Endothelial cell of umbilical vein (primary cell): ENCODE results near the gene AMH. TPM values are rescaled to one million over a fixed set of nuclear protein-coding genes. Genes with fewer than 3 reads are reported as not detected.

ENCODE experiments used
- BruUV-seq: library from RNA; stranded (reverse); fragments of 400-500 nt; replicated peaks from 2 replicates; lab custom pipeline; 2021; lab: Mats Ljungman, UMichigan
- CTCF ChIA-PET: fragments of 300-600, 350-600 bp; sonication (Branson Sonifier 250); formaldehyde crosslinking; loops from one replicate; lab custom pipeline; 2021; ENCODE audit warnings: antibody characterized with exemption, inconsistent platforms; lab: Charles Lee
- POLR2A ChIA-PET: fragments of 300-600, 350-600 bp; sonication (Branson Sonifier 250); formaldehyde crosslinking; loops from one replicate; lab custom pipeline; 2021; ENCODE audit warnings: antibody characterized with exemption, inconsistent platforms; lab: Charles Lee
- DNase-seq: peaks from one replicate; pipeline ENCODE4 v3.0.0-alpha.2; 2011; ENCODE audit warnings: low read depth, low spot score
- FAIRE-seq: peaks from 2 replicates; lab custom pipeline; 2011; peaks lifted over from hg19 to GRCh38; lab: Jason Lieb, UNC
- H2AFZ ChIP-seq: 2 replicates; pipeline ENCODE4 v1.6.0; 2012; ENCODE audit warnings: low read depth, low read length, control low read depth, inconsistent platforms
- H3K27ac ChIP-seq: 2 replicates; pipeline ENCODE4 v1.5.1; 2011; ENCODE audit warnings: low read depth, mild to moderate bottlenecking, control low read depth, low read length, moderate library complexity; ENCODE audit not compliant: insufficient read depth
- H3K27me3 ChIP-seq, 2 experiments: 2 replicates each; pipeline versions ENCODE4 v1.6.0 to v1.6.1; 2011; ENCODE audit warnings: low read length in 2 of 2, mixed read lengths in 1 of 2; ENCODE audit not compliant: control insufficient read depth in 2 of 2, insufficient read depth in 2 of 2
- H3K36me3 ChIP-seq, 2 experiments: 2 replicates in 1 of 2; 3 replicates in 1 of 2; pipeline ENCODE4 v1.5.1; 2011; ENCODE audit warnings: low read length in 2 of 2, mild to moderate bottlenecking in 1 of 2, moderate library complexity in 1 of 2; ENCODE audit not compliant: control insufficient read depth in 2 of 2, insufficient read depth in 2 of 2; ENCODE audit errors: extremely low read depth in 1 of 2
- H3K4me1 ChIP-seq: 3 replicates; pipeline ENCODE4 v1.5.1; 2011; ENCODE audit warnings: mild to moderate bottlenecking, low read length; ENCODE audit not compliant: control insufficient read depth, insufficient read depth; ENCODE audit errors: extremely low read depth
- H3K4me2 ChIP-seq: 2 replicates; pipeline ENCODE4 v1.6.1; 2011; ENCODE audit warnings: low read length, control low read depth, mixed read lengths; ENCODE audit not compliant: insufficient read depth
- H3K4me3 ChIP-seq, 3 experiments: fragments of 200-600 bp in 1 of 3; sonication (generic), shearing (Covaris generic) in 1 of 3; replicated peaks in 1 of 3; 2 replicates each; pipeline ENCODE4 v1.5.1; 2011 to 2016; ENCODE audit warnings: control low read depth in 3 of 3, low read length in 3 of 3, mild to moderate bottlenecking in 2 of 3, inconsistent platforms in 1 of 3, low read depth in 1 of 3, moderate library complexity in 1 of 3; ENCODE audit not compliant: insufficient read depth in 1 of 3
- H3K79me2 ChIP-seq: 2 replicates; pipeline ENCODE4 v1.6.0; 2012; ENCODE audit warnings: low read length, inconsistent platforms; ENCODE audit not compliant: control insufficient read depth, insufficient read depth
- H3K9ac ChIP-seq: replicated peaks from 2 replicates; pipeline ENCODE3; 2011; ENCODE audit warnings: low read length, control low read depth; ENCODE audit not compliant: insufficient read depth; ENCODE audit errors: extremely low read depth
- H3K9me1 ChIP-seq: replicated peaks from 3 replicates; pipeline ENCODE4 v1.6.0; 2011; ENCODE audit warnings: mild to moderate bottlenecking, low read length; ENCODE audit not compliant: control insufficient read depth, insufficient read depth; ENCODE audit errors: extremely low read depth
- H3K9me3 ChIP-seq: replicated peaks from 2 replicates; pipeline ENCODE4 v1.5.1; 2012; ENCODE audit warnings: low read length, inconsistent platforms; ENCODE audit not compliant: control insufficient read depth, insufficient read depth
- H4K20me1 ChIP-seq: replicated peaks from 2 replicates; pipeline ENCODE3; 2011; ENCODE audit warnings: mild to moderate bottlenecking, low read length; ENCODE audit not compliant: control insufficient read depth, insufficient read depth; ENCODE audit errors: extremely low read depth
- CTCF ChIP-seq, 2 donors: IDR thresholded peaks; 1 replicate in 1 of 2; 2 replicates in 1 of 2; pipeline ENCODE4 v1.5.1; 2011; ENCODE audit warnings: low read length in 2 of 2, mild to moderate bottlenecking in 2 of 2, moderate library complexity in 2 of 2, control low read depth in 1 of 2, inconsistent platforms in 1 of 2, low read depth in 1 of 2; ENCODE audit not compliant: insufficient read depth in 1 of 2; ENCODE audit errors: extremely low read depth in 1 of 2
- FOS ChIP-seq: IDR thresholded peaks from 2 replicates; pipeline ENCODE4 v1.6.1; 2011; ENCODE audit warnings: mild to moderate bottlenecking, low read length, moderate library complexity, borderline replicate concordance; ENCODE audit not compliant: insufficient read depth
- GATA2 ChIP-seq: IDR thresholded peaks from 2 replicates; pipeline ENCODE4 v1.7.0; 2011; ENCODE audit warnings: low read depth, mild to moderate bottlenecking, moderate library complexity, mixed read lengths, low read length; ENCODE audit not compliant: insufficient read length, insufficient read depth
- MYC ChIP-seq: IDR thresholded peaks from one replicate; pipeline ENCODE4 v1.6.1; 2011; ENCODE audit warnings: mild to moderate bottlenecking, low read depth, low read length
- POLR2A ChIP-seq: IDR thresholded peaks from 2 replicates; pipeline ENCODE4 v1.6.1; 2012; ENCODE audit warnings: low read depth, mild to moderate bottlenecking, control low read depth, low read length
- POLR2AphosphoS5 ChIP-seq: IDR thresholded peaks from 2 replicates; pipeline ENCODE4 v1.6.1; 2012; ENCODE audit warnings: low read depth, mild to moderate bottlenecking, control low read depth, low read length, moderate library complexity; ENCODE audit not compliant: insufficient read depth
- dilution Hi-C: fragments of 300-500 bp; cut with MboI; formaldehyde crosslinking; loops from one replicate; pipeline ENCODE4 v1.15.0; 2019; ENCODE audit warnings: low sequenced_read_pairs; ENCODE audit not compliant: extremely low pct_ligation_motif_present
- intact Hi-C: fragments of 100-400 bp; cut with micrococcal nuclease; formaldehyde crosslinking; loops from one replicate; pipeline ENCODE4 v1.10.0; 2022
- polyA plus RNA-seq, 4 experiments: library from polyadenylated mRNA; depleted of rRNA in 3 of 4; stranded (reverse) in 3 of 4; unstranded in 1 of 4; fragments of >200 nt; gene quantifications; 2 replicates each; pipeline versions ENCODE4 v1.2.1 to v1.2.3, GENCODE V29; 2011 to 2012; ENCODE audit warnings: missing spikeins in 1 of 4
- total RNA-seq: library from RNA; stranded (reverse); gene quantifications from 2 replicates; pipeline ENCODE4 v1.2.3, GENCODE V29; 2021
- TF ChIP-seq, protein P1 (sequence below): IDR thresholded peaks from 2 replicates; pipeline ENCODE4 v1.6.1; 2011; ENCODE audit not compliant: insufficient read depth, insufficient read length

AMH gene
- total and polyA plus RNA-seq, 2 donors (not counting 3 experiments of a cell fraction or from before 2014, with no cell fraction given), result 3.3 to 9.6 TPM

DNA sequence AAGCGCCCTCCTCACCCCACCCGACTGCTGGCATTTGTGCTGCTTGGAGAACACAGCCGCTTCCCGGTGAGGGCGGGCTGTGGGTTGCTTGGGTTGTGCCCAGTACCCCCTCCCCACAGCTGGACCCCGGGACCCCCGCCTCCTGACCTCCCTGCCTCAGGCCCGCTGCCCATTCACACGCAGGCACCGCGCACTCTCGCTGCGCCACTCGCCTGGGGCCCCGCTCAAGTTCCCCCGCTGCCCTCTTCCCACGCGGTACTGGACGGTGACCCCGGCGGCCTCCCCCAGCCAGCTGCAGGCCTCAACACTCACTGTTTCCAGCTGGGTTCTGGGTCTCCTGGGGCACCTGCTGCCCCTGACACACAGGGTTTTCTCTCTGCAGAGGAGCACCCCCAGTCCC is 29.4 kb upstream of the AMH start:
- no peak overlapping the region for H2AFZ ChIP-seq
- no peak overlapping the region for H3K9ac ChIP-seq
- H3K4me3 ChIP-seq, result no peak overlapping the region
- dilution Hi-C loops, result no loop called here
- H3K27ac ChIP-seq, result no peak overlapping the region
- intact Hi-C loops, result no loop called here
- no peaks in the 10 kb centered on the region for H4K20me1 ChIP-seq
- H3K9me1 ChIP-seq, result no peaks in the 10 kb centered on the region
- CTCF ChIA-PET, result no interaction called here
- H3K4me2 ChIP-seq, result no peak overlapping the region
- H3K79me2 ChIP-seq, result no peaks in the 10 kb centered on the region
- no TSS peak for BruUV-seq
- no peak for DNase-seq
- FAIRE-seq, result no peak
- no peaks in the 10 kb centered on the region for H3K9me3 ChIP-seq
- no peak for TF ChIP-seq POLR2AphosphoS5
- TF ChIP-seq GATA2, result no peak
- TF ChIP-seq, protein P1, sequence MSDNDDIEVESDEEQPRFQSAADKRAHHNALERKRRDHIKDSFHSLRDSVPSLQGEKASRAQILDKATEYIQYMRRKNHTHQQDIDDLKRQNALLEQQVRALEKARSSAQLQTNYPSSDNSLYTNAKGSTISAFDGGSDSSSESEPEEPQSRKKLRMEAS, result no peak
- TF ChIP-seq CTCF (IDR thresholded peaks at IDR 0.05; ENCODE audit: extremely low read depth in 1 of 2, insufficient read depth in 1 of 2, low read depth in 1 of 2, low read length in 2 of 2), result no peak
- POLR2A ChIA-PET, result no interaction called here
- H3K36me3 ChIP-seq, result peaks cover 7 to 30% of the 10 kb centered on the region in 2 experiments
- H3K4me1 ChIP-seq, result no peaks in the 10 kb centered on the region
- H3K27me3 ChIP-seq, result no peaks in the 10 kb centered on the region

GRCh38 chr19:2221250-2221831 is 27.8 kb upstream of the AMH start:
- no peaks in the 10 kb centered on the region for H4K20me1 ChIP-seq
- H3K9me1 ChIP-seq, result no peaks in the 10 kb centered on the region
- CTCF ChIA-PET, result interaction anchor here (0.8 to 2.3 kb wide), 10 partner anchors 9 to 95 kb away, joined by 3 to 33 read pairs (median 3); no protein-coding TSS in a partner anchor
- H3K4me2 ChIP-seq, result no peak overlapping the region
- H3K27me3 ChIP-seq, result no peaks in the 10 kb centered on the region
- H3K79me2 ChIP-seq, result no peaks in the 10 kb centered on the region
- no peaks in the 10 kb centered on the region for H3K4me1 ChIP-seq
- BruUV-seq, result no TSS peak
- H3K27ac ChIP-seq, result no peak overlapping the region
- no peak overlapping the region for H2AFZ ChIP-seq
- no peak overlapping the region for H3K9ac ChIP-seq
- H3K36me3 ChIP-seq, result peaks cover 5 to 30% of the 10 kb centered on the region in 2 experiments
- no peak for FAIRE-seq
- peak; percentile 6 for DNase-seq
- intact Hi-C loops, result no loop called here
- POLR2A ChIA-PET, result no interaction called here
- H3K4me3 ChIP-seq, result no peak overlapping the region
- TF ChIP-seq FOS (no peak), MYC (no peak), POLR2AphosphoS5 (no peak), GATA2 (no peak), CTCF (IDR thresholded peaks at IDR 0.05; ENCODE audit: extremely low read depth in 1 of 2, insufficient read depth in 1 of 2, low read depth in 1 of 2, low read length in 2 of 2) (no peak), POLR2A (no peak)
- dilution Hi-C loops, result no loop called here
- H3K9me3 ChIP-seq, result no peaks in the 10 kb centered on the region
